Neural progenitor cell (in vitro differentiated cells): ENCODE results near the gene CLN5.

Experiments
- CTCF ChIP-seq: fragments of 200-600 bp; sonication (generic); IDR thresholded peaks from 2 replicates; pipeline ENCODE4 v1.5.1; 2017; ENCODE audit warnings: antibody characterized with exemption, mild to moderate bottlenecking
- EZH2phosphoT487 ChIP-seq: fragments of 200-600 bp; sonication (generic); IDR thresholded peaks from 2 replicates; pipeline ENCODE4 v1.6.1; 2017; ENCODE audit warnings: antibody characterized with exemption

DNA sequence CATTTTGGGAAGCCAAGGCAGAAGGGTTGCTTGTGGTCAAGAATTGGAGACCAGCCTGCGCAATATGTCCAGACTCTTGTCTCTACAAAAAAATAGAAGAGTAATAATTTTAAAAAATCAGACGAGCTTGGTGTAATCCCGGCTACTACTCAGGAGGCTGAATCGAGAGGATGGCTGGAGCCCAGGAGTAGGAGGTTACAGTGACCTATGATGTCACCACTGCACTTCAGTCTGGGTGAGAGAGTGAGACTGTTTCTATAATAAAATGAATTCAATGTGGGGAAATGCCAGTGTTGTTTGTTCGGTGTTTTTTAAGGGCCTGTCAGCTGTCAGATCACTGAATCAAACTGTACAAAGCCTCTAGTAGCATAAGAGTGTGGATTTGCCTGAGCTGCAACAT lies 36.3 kb downstream of the CLN5 start:
- no peak for TF ChIP-seq EZH2phosphoT487
- no peak for TF ChIP-seq CTCF
